PFSK-1 (cell line): Measurements from ENCODE around the gene ZMYND11.

Experiments
- FOXP2 ChIP-seq: optimal IDR thresholded peaks from 2 replicates; pipeline ENCODE3; 2011; ENCODE audit warnings: borderline replicate concordance, control low read depth, inconsistent platforms; ENCODE audit not compliant: insufficient read depth; ENCODE audit errors: extremely low read length, extremely low read depth
- POLR2AphosphoS5 ChIP-seq: IDR thresholded peaks from 2 replicates; pipeline ENCODE4 v1.6.1; 2012; ENCODE audit warnings: low read depth, mild to moderate bottlenecking, control low read depth, low read length, moderate library complexity
- SIN3A ChIP-seq: IDR thresholded peaks from 2 replicates; pipeline ENCODE4 v1.6.1; 2012; ENCODE audit warnings: mild to moderate bottlenecking, low read length, moderate library complexity, borderline replicate concordance; ENCODE audit not compliant: insufficient read depth
- TAF1 ChIP-seq: IDR thresholded peaks from 2 replicates; pipeline ENCODE4 v1.6.1; 2012; ENCODE audit warnings: low read length, control low read depth, borderline replicate concordance; ENCODE audit not compliant: insufficient read depth
- TF ChIP-seq, protein P1 (sequence below), 2 experiments: IDR thresholded peaks; 2 replicates each; pipeline versions ENCODE4 v1.6.1 to v1.8.0; 2011 to 2012; ENCODE audit warnings: low read depth in 2 of 2, low read length in 2 of 2, control low read depth in 1 of 2, inconsistent platforms in 1 of 2, mild to moderate bottlenecking in 1 of 2, moderate library complexity in 1 of 2; ENCODE audit not compliant: insufficient read depth in 1 of 2

The ZMYND11 gene

DNA sequence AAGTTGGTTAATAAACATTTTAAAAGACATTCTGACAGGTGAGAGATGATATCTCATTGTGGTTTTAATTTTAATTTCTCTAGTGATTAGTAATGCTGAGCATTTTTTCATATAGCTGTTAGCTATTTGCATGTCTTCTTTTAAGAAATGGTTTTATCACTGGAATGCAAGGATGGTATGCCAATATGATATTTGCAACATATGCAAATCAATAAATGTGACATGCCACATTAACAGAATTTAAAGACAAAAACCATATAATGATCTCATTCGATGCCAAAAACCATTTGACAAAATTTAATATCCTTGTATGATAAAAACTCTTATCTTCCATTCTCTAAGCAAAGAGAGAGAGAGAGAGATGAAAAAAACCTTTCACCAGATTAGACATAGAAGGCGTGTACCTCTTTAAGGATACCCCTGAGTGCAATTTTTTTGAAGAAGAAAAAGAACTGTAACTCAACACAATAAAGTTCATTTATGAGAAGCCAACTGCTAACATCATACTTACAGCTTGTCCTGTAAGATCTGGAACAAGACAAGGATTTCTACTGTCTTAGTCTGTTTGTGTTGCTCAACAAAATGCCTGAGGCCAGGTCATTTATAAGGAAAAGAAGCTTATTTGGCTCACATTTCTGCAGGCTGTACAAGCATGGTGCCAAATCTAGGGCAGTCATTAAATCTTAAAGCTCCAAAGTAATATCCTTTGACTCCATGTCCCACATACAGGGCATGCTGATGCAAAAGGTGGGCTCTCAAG is 39.7 kb upstream of the ZMYND11 start:
- TF ChIP-seq, protein P1, sequence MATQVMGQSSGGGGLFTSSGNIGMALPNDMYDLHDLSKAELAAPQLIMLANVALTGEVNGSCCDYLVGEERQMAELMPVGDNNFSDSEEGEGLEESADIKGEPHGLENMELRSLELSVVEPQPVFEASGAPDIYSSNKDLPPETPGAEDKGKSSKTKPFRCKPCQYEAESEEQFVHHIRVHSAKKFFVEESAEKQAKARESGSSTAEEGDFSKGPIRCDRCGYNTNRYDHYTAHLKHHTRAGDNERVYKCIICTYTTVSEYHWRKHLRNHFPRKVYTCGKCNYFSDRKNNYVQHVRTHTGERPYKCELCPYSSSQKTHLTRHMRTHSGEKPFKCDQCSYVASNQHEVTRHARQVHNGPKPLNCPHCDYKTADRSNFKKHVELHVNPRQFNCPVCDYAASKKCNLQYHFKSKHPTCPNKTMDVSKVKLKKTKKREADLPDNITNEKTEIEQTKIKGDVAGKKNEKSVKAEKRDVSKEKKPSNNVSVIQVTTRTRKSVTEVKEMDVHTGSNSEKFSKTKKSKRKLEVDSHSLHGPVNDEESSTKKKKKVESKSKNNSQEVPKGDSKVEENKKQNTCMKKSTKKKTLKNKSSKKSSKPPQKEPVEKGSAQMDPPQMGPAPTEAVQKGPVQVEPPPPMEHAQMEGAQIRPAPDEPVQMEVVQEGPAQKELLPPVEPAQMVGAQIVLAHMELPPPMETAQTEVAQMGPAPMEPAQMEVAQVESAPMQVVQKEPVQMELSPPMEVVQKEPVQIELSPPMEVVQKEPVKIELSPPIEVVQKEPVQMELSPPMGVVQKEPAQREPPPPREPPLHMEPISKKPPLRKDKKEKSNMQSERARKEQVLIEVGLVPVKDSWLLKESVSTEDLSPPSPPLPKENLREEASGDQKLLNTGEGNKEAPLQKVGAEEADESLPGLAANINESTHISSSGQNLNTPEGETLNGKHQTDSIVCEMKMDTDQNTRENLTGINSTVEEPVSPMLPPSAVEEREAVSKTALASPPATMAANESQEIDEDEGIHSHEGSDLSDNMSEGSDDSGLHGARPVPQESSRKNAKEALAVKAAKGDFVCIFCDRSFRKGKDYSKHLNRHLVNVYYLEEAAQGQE (IDR thresholded peaks at IDR 0.05; ENCODE audit: insufficient read depth in 1 of 2, low read depth in 2 of 2, low read length in 2 of 2): no peak
- TF ChIP-seq POLR2AphosphoS5: no peak
- no peak for TF ChIP-seq FOXP2
- no peak for TF ChIP-seq SIN3A
- TF ChIP-seq TAF1: no peak

DNA sequence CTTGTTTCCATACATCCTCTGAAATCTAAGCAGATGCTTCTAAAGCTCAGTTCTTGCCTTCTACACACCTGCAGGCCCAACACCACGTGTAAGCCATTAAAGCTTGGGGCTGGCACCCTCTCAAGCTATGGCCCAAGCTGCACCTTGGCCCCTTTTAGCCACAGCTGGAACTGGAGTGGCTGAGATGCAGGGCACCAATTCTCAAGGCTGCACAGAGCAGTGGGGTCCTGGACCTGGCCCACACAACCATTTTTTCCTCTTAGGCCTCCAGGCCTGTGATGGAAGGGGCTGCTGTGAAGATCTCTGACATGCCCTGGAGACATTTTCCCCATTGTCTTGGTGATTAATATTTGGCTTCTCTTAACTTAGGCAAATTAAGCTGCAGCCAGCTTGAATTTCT is 38.8 kb upstream of the ZMYND11 start:
- TF ChIP-seq, protein P1 (IDR thresholded peaks at IDR 0.05; ENCODE audit: insufficient read depth in 1 of 2, low read depth in 2 of 2, low read length in 2 of 2): no peak
- TF ChIP-seq SIN3A (no peak), TAF1 (no peak), FOXP2 (no peak), POLR2AphosphoS5 (no peak)

DNA sequence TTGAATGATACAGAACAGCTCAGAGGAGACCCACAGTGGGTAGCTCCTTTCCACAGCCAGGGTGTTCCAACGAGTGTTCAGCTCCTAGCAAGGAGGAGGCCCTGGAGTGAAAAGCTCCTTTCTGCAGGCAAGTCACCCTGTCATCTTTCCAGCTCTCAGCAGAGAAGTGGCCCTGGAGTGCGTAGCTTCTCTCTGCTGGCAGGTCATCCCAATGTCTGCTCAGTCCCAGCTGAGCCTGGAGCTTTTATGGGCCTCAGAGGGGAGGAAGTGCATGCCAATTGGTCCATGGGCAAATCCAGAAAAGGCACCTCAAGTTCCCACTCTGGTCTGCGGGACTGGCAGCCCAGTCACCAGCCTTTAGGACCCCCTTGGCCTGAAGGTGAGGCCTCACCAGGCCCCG is 30.8 kb upstream of the ZMYND11 start:
- TF ChIP-seq POLR2AphosphoS5: no peak
- TF ChIP-seq SIN3A: no peak
- TF ChIP-seq TAF1: no peak
- TF ChIP-seq FOXP2: no peak
- TF ChIP-seq, protein P1 (IDR thresholded peaks at IDR 0.05; ENCODE audit: insufficient read depth in 1 of 2, low read depth in 2 of 2, low read length in 2 of 2): no peak

DNA sequence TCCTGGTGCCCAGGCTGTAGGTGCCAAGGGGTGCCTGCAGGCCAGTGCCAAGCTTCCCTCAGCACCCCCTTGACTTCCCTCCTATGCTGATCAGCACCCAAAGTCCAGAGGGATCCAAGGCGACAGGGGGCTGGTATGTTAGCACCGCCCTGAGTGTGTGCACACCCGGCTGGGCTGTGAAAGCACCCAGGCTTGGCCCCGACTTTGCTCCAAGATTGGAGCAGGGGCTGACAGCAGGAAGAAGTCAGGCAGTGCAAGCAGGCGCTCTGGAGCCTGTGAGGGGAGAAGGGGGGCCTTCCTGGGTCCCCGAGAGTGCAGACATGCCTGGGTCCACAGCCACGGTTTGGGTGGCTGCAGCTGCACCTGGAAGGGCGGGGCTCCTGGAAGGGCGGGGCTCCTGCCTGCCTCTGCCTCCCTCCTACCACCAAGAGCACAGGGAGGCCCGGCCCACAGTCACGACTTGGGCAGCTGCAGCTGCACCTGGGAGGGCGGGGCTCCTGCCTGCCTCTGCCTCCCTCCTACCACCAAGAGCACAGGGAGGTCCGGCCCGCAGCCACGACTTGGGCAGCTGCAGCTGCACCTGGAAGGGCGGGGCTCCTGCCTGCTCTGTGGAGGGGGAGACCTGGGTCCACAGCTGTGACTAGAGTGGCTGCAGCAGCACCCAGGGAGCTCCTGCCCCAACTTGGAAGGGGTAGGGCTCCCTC is 30.2 kb upstream of the ZMYND11 start:
- TF ChIP-seq TAF1 (no peak), POLR2AphosphoS5 (no peak), FOXP2 (no peak), SIN3A (no peak)

DNA sequence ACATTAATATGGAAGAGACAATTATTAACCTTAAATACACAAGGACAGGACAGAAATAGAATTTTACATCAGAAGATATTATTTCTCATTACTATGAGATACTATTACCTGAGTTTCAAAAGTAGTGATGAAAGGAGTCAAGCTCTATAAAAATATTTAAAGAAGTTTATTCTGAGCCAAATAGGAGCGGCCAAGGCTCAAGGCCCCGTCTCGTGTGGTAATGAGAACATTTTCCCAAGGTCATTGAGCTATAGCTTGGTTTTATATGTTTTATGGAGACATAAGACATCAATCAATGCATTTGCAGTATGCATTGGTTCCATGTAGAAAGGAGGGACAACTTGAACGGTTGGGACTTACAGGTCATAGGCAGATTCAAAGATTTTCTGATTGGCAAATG is 29.4 kb upstream of the ZMYND11 start:
- TF ChIP-seq, protein P1 (IDR thresholded peaks at IDR 0.05; ENCODE audit: insufficient read depth in 1 of 2, low read depth in 2 of 2, low read length in 2 of 2): no peak
- no peak for TF ChIP-seq POLR2AphosphoS5
